HG03064 (cell line): ENCODE results near the gene SCG3.

Source experiments
- ATAC-seq: cut with Tn5 transposase; IDR thresholded peaks from one replicate; pipeline ENCODE4 v1.9.1; 2021; ENCODE audit warnings: low read depth; ENCODE audit not compliant: unreplicated experiment

The SCG3 gene

GRCh38 chr15:51754267-51754666 is 73.0 kb downstream of the SCG3 start:
- no peak for ATAC-seq

GRCh38 chr15:51755790-51756189 is 74.5 kb downstream of the SCG3 start:
- ATAC-seq = no peak

- ATAC-seq = no peak
Observed at GRCh38 chr15:51756482-51756881, 75.2 kb downstream of the SCG3 start.

DNA sequence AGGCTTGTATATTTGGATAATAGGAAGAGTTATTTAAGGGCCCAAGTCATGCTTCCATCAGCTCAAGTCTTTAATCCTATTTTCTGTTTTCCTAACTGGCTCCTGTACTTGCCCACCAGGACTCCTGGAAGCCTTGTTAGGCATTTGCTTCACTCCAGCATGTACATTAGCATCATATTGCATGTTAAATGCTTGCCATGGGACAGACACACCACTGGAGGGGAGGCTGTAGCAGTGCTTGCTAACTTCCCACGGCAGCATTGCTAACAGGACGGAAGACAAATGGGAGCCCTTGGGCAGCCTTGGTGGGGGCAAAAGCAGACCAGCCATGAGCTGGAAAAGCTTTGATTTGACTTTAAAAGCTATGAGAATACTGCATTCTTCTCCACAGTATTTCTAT is 76.1 kb downstream of the SCG3 start:
- no peak for ATAC-seq

GRCh38 chr15:51758645-51759044 is 77.3 kb downstream of the SCG3 start:
- no peak for ATAC-seq

DNA sequence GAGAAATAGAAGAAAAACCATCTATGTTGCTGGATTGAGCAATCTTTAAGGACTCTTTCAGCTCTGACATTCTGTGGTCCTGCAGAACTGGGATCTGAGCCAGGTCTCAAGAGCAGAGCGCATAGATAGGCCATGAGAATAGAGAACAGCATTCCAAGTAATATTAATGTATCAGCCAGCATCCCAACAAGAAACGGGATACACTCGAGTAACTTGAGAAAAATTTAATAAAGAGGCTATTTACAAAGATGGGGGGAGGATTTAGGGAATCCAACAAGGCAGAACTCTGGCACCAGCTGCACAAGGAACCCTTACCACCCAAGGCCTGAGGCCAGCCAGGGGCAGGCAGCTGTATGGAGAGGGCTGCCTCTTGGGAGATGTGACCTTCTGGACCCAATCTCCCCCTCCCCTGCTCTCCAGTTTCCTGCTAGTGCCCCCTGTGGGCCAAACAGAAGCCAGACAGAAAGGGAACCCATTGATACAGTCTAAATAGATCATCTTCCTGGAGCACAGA is 78.3 kb downstream of the SCG3 start:
- no peak for ATAC-seq

DNA sequence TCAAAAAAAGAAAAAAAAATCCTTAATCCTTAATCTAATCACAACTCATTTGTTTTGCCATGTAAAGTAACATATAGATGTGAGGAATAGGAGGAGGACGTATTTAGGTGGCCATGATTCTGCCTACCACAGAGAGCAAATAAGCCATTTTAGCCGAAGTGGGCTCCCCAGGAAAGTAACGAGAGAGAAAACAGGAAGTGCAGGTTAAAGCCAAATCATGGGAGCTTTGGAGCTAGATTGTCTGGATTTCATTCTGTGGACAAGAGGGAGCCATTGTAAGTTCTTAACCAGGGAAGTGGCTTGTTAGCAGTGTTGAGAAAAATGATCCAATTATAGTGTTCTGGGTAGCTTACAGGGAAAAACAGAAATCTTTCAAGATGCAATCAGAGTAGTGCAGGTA is 79.5 kb downstream of the SCG3 start:
- ATAC-seq = no peak

GRCh38 chr15:51765751-51766150 is 84.4 kb downstream of the SCG3 start:
- ATAC-seq = no peak

DNA sequence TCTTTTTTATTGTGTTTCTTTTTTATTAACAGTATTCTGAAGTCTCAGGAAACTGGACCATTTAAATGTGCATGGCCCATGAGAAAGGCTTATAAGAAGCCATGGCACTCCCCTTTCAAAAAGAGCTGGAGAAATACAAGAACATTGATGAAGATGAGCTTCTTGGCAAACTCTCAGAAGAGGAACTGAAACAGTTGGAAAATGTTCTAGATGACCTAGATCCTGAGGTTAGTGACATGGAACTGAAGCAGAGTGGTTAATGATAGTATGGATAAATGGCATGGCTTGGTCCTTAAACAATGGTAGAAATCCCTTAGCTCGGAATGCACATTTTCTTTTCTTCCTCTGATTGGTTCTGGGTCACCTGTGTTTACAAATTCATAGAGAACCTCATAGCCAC is 85.0 kb downstream of the SCG3 start:
- ATAC-seq = no peak

GRCh38 chr15:51768018-51768417 is 86.7 kb downstream of the SCG3 start:
- ATAC-seq = no peak
